Lower leg skin (tissue), 4 donors: ENCODE measurements around the gene ORM2. TPM values are rescaled to one million over a fixed set of nuclear protein-coding genes. Genes with fewer than 3 reads are reported as not detected.

Experiments used
- DNase-seq, 2 donors: peaks; one replicate each; pipeline ENCODE4 v3.0.0-alpha.2; 2019; ENCODE audit warnings: low spot score in 2 of 2
- H3K4me3 ChIP-seq: fragments of 200-600 bp; sonication (generic); 2 replicates; pipeline ENCODE4 v1.5.1; 2017; ENCODE audit warnings: mild to moderate bottlenecking, low read depth; ENCODE audit not compliant: poor library complexity, severe bottlenecking
- CTCF ChIP-seq, 3 donors: fragments of 450-650 bp; IDR thresholded peaks; one replicate each; pipeline ENCODE4 v1.5.1; 2016; ENCODE audit warnings: antibody characterized with exemption in 3 of 3, mild to moderate bottlenecking in 3 of 3, moderate library complexity in 2 of 3
- POLR2A ChIP-seq, 2 donors: fragments of 450-650 bp; IDR thresholded peaks; one replicate each; pipeline ENCODE4 v1.6.1; 2016 to 2017; ENCODE audit warnings: antibody characterized with exemption in 2 of 2, mild to moderate bottlenecking in 1 of 2, moderate library complexity in 1 of 2
- whole genome bisulfite sequencing, 2 donors: methylation state at CpG; one replicate each; pipeline ENCODE4 v1.1.5; 2018; 5-methylcytosine and 5-hydroxymethylcytosine counted together
- intact Hi-C: fragments of 100-400 bp; cut with DNase I; formaldehyde crosslinking; loops from one replicate; pipeline ENCODE4 v1.15.0; 2023; ENCODE audit warnings: low total_unique reads
- total RNA-seq, 4 donors: library from RNA; depleted of rRNA; stranded (reverse); fragments of >200 nt; gene quantifications; one replicate each; pipeline ENCODE4 v1.1.0, GENCODE V29; 2016

ORM2 gene
- total RNA-seq, 4 donors from 2014 or later: not detected

GRCh38 chr9:114361542-114361941 lies 31.9 kb downstream of the ORM2 start:
- 97 to 98% methylated on average over 6 to 7 of the region's 7 CpGs for WGBS, 2 donors
- H3K4me3 ChIP-seq: no peak overlapping the region
- intact Hi-C loops: no loop called here
- TF ChIP-seq CTCF (IDR thresholded peaks at IDR 0.05): no peak
- TF ChIP-seq POLR2A (IDR thresholded peaks at IDR 0.05): no peak
- DNase-seq: no peak

GRCh38 chr9:114362394-114362793 lies 32.7 kb downstream of the ORM2 start:
- DNase-seq: no peak
- intact Hi-C loops: no loop called here
- WGBS, 2 donors: 90 to 95% methylated on average over 8 to 9 of the region's 12 CpGs
- no peak overlapping the region for H3K4me3 ChIP-seq
- TF ChIP-seq CTCF (IDR thresholded peaks at IDR 0.05): no peak
- TF ChIP-seq POLR2A (IDR thresholded peaks at IDR 0.05): no peak

- TF ChIP-seq POLR2A (IDR thresholded peaks at IDR 0.05): no peak
- TF ChIP-seq CTCF (IDR thresholded peaks at IDR 0.05): no peak
- H3K4me3 ChIP-seq: no peak overlapping the region
- 47% methylated on average over 2 of the region's 2 CpGs for WGBS, 2 donors
- intact Hi-C loops: no loop called here
- DNase-seq: no peak
Measured at GRCh38 chr9:114363424-114363823, 33.8 kb downstream of the ORM2 start.

- WGBS, 2 donors: 65 to 80% methylated on average over 5 to 6 of the region's 6 CpGs
- no peak for DNase-seq
- TF ChIP-seq CTCF (IDR thresholded peaks at IDR 0.05): no peak
- TF ChIP-seq POLR2A (IDR thresholded peaks at IDR 0.05): no peak
- intact Hi-C loops: no loop called here
- H3K4me3 ChIP-seq: no peak overlapping the region
Measured at GRCh38 chr9:114364134-114365041, 34.7 kb downstream of the ORM2 start.

- no peak overlapping the region for H3K4me3 ChIP-seq
- DNase-seq: no peak
- intact Hi-C loops: no loop called here
- WGBS, 2 donors: 88 to 92% methylated on average over 2 of the region's 2 CpGs
- TF ChIP-seq CTCF (IDR thresholded peaks at IDR 0.05) (no peak), POLR2A (IDR thresholded peaks at IDR 0.05) (no peak)
Measured at GRCh38 chr9:114365194-114365593, 35.5 kb downstream of the ORM2 start.
